ENCODE results near the gene SLC15A2.

The SLC15A2 gene

DNA sequence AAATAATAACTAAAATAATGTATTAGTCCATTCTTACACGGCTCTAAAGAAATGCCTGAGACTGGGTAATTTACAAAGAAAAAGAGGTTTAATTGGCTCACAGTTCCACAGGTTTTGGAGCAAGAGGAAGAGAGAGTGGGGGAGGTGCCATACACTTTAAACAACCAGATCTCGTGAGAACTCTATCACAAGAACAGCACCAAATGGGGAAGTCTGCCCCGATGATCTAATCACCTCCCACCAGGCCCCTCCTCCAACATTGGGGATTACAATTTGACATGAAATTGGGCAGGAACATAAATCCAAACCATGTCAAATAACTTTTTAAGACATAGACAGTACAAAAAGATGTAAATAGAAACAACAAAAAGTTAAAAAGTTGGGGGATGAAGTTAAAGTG is 64.6 kb downstream of the SLC15A2 start:
- TF ChIP-seq, protein P1, sequence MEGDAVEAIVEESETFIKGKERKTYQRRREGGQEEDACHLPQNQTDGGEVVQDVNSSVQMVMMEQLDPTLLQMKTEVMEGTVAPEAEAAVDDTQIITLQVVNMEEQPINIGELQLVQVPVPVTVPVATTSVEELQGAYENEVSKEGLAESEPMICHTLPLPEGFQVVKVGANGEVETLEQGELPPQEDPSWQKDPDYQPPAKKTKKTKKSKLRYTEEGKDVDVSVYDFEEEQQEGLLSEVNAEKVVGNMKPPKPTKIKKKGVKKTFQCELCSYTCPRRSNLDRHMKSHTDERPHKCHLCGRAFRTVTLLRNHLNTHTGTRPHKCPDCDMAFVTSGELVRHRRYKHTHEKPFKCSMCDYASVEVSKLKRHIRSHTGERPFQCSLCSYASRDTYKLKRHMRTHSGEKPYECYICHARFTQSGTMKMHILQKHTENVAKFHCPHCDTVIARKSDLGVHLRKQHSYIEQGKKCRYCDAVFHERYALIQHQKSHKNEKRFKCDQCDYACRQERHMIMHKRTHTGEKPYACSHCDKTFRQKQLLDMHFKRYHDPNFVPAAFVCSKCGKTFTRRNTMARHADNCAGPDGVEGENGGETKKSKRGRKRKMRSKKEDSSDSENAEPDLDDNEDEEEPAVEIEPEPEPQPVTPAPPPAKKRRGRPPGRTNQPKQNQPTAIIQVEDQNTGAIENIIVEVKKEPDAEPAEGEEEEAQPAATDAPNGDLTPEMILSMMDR (IDR thresholded peaks at IDR 0.05; ENCODE audit: control extremely low read depth, extremely low read depth, low read depth, missing control alignments), result no peak
- DNase-seq (ENCODE audit: extremely low spot score), result no peak
- ChIA-PET CTCF (no interaction called here), POLR2A (no interaction called here)

DNA sequence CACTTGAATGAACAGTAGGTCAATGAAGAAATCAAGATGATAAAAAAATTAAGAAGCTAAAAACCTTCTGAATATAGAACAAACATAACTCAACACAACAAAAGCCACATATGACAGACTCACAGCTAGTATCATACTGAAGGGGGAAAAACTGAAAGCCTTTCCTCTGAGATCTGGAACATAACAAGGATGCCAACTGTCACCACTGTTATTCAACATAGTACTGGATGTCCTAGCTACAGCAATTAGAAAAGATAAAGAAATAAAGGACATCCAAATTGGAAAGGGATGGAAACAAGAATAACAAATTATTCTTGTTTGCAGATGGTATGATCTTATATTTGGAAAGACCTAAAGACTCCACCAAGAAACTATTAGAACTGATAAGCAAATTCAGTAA is 67.1 kb downstream of the SLC15A2 start:
- ChIA-PET CTCF (interaction anchor here (1.0 to 1.6 kb wide), 2 partner anchors 9 to 35 kb away, joined by 4 read pairs; no protein-coding TSS in a partner anchor), POLR2A (no interaction called here)
- TF ChIP-seq, protein P1 (IDR thresholded peaks at IDR 0.05; ENCODE audit: control extremely low read depth, extremely low read depth, low read depth, missing control alignments), result no peak
- no peak for DNase-seq (ENCODE audit: extremely low spot score)

DNA sequence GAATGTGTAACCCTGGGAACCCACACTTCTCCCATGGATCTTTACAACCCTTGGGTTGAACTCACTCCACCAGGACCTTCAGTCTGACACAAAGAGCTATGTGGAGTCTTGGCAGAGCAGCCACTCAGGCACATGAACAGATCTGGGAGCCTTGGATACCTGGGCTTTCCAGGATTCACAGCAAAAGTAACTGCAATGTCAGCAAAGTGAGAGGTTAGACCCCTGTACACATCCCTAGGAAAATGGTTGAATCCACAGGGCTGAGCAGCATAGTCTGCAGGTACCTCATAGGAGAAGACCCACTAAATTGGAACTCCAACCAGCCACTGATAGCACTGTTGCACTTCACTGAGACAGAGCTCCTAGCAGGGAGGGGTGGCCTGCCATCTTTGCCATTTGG is 68.2 kb downstream of the SLC15A2 start:
- POLR2A ChIA-PET, result interaction anchor here (1.1 kb wide), 1 partner anchor 10 kb away, joined by 6 read pairs; no protein-coding TSS in a partner anchor
- DNase-seq (ENCODE audit: extremely low spot score), result no peak
- CTCF ChIA-PET, result no interaction called here
- TF ChIP-seq, protein P1 (IDR thresholded peaks at IDR 0.05; ENCODE audit: control extremely low read depth, extremely low read depth, low read depth, missing control alignments), result no peak

DNA sequence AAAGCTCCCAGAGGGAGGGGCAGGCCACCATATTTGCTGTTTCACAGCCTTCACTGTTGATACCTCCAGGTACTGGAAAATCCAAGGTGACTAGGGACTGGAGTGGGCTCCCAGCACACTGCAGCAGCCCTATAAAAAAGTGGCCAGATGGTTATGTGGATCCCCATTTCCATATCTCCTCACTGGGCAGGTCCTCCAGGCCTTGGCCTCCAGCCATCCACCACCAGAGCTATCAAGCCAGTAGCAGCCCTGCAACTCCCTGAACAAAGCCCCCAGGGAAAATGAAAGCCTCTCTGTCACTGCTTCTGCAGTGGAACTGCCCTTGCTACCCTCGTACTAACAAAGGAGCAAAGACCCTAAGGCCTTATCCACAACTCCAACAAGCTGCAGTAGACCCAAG is 69.4 kb downstream of the SLC15A2 start:
- ChIA-PET POLR2A (no interaction called here), CTCF (interaction anchor here (1.0 to 1.2 kb wide), 2 partner anchors 23 to 26 kb away, joined by 3 to 4 read pairs; no protein-coding TSS in a partner anchor)
- DNase-seq (ENCODE audit: extremely low spot score), result no peak
- TF ChIP-seq, protein P1 (IDR thresholded peaks at IDR 0.05; ENCODE audit: control extremely low read depth, extremely low read depth, low read depth, missing control alignments), result no peak

DNA sequence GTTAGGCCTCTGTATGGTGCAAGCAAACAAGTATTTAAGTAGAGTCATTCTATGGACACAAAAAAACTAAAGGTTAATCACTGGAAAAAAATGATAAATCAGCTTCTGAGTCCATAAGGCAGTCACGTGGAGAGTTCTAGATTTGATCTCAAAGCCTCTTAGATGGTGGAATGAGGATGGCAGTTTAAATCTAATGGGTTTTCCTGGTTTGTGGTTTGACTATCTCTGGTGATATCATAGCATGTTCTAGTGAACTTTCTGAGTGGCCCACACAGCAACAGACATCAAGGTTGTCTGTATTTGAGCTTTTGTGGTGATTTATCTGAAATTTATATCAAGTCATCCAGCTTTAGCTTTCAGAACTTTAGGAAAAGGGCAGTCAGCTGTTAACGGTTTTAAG is 75.4 kb downstream of the SLC15A2 start:
- ChIA-PET CTCF (interaction anchor here (1.3 to 2.2 kb wide), 4 partner anchors 15 to 27 kb away, joined by 3 to 7 read pairs (median 4); no protein-coding TSS in a partner anchor), POLR2A (no interaction called here)
- DNase-seq (ENCODE audit: extremely low spot score), result no peak
- TF ChIP-seq, protein P1 (IDR thresholded peaks at IDR 0.05; ENCODE audit: control extremely low read depth, extremely low read depth, low read depth, missing control alignments), result no peak

DNA sequence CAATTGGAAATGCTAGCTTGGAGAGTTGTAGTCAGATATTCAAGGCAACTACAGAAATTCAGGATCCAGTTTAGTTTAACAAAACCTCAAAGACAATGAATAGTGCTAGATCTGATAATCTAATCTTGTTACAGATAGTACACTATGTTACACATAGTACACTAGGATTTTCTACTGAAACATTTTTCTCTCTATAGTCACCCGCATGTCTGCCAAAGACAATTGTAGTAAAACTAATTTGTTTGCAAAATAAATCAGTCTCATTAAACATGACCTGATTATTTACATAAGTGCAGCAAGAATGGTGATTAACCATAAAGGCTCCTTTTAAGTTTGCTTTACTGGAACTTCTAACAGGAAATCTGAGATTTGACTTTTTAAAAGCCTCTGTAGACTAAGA is 75.8 kb downstream of the SLC15A2 start:
- CTCF ChIA-PET, result interaction anchor here (1.3 to 2.2 kb wide), 3 partner anchors 15 to 26 kb away, joined by 3 to 7 read pairs (median 4); no protein-coding TSS in a partner anchor
- POLR2A ChIA-PET, result no interaction called here

More for the DNA sequence above, 75.8 kb downstream of the SLC15A2 start:
- TF ChIP-seq, protein P1 (IDR thresholded peaks at IDR 0.05; ENCODE audit: control extremely low read depth, extremely low read depth, low read depth, missing control alignments), result no peak
- no peak for DNase-seq (ENCODE audit: extremely low spot score)
